ENCODE results near the gene RUBCNL. TPM values are rescaled to one million over a fixed set of nuclear protein-coding genes. Genes with fewer than 3 reads are reported as not detected.

The RUBCNL gene
- total and polyA plus RNA-seq, 2 of the 4 experiments (the other 2 are of a cell fraction), result 0.03 TPM; not detected in 1

- peaks cover 44% of the 10 kb centered on the region for H3K27me3 ChIP-seq (ENCODE audit: control insufficient read depth, insufficient read depth, low read length)
- no peak overlapping the region for H2BK5ac ChIP-seq (ENCODE audit: low read depth, low read length, poor library complexity, severe bottlenecking)
- no peaks in the 10 kb centered on the region for H3K79me1 ChIP-seq (ENCODE audit: low read depth in 1 of 2, low read length in 2 of 2)
- no peak overlapping the region for H2AK5ac ChIP-seq (ENCODE audit: low read depth, low read length)
- WGBS, 2 experiments (ENCODE audit: extremely low coverage in 2 of 2, insufficient read length in 1 of 2), result 0% methylated on average over 1 of the region's 37 CpGs; no CpG with 5 or more reads in 1 of the 2 experiments
- no peak overlapping the region for H3K4ac ChIP-seq (ENCODE audit: low read depth, low read length)
- H2AFZ ChIP-seq (replicated peaks; ENCODE audit: low read length, poor library complexity), result no peak overlapping the region
- H3K9me3 ChIP-seq (ENCODE audit: control insufficient read depth, insufficient read depth, low read length), result no peaks in the 10 kb centered on the region
- H3K18ac ChIP-seq (ENCODE audit: low read depth, low read length), result no peak overlapping the region
- no peaks in the 10 kb centered on the region for H3K4me1 ChIP-seq (ENCODE audit: control insufficient read depth, insufficient read depth, low read length)
- in situ Hi-C loops (cut with MboI; ENCODE audit: low sequenced_read_pairs) (no loop called here), dilution Hi-C loops (cut with HindIII; ENCODE audit: low sequenced_read_pairs, unreplicated experiment) (no loop called here), intact Hi-C loops (cut with micrococcal nuclease) (no loop called here)
- no peak overlapping the region for H2BK20ac ChIP-seq (ENCODE audit: low read depth, low read length)
- H3K4me3 ChIP-seq (ENCODE audit: insufficient read depth, low read depth, low read length), result no peak overlapping the region
- ATAC-seq (ENCODE audit: low read depth) (no peak), DNase-seq (no peak)
- ChIA-PET POLR2A (ENCODE audit: unreplicated experiment) (no interaction called here), CTCF (no interaction called here)
- H2BK15ac ChIP-seq (ENCODE audit: low read depth, low read length), result no peak overlapping the region
- no peak overlapping the region for H4K91ac ChIP-seq (ENCODE audit: insufficient read depth, low read depth, low read length)
- TF ChIP-seq FOS (IDR thresholded peaks at IDR 0.05; ENCODE audit: low read depth, low read length), result no peak
- TF ChIP-seq USF2 (IDR thresholded peaks at IDR 0.05; ENCODE audit: low read depth, low read length), result no peak
- no peak for TF ChIP-seq RAD21 (IDR thresholded peaks at IDR 0.05; ENCODE audit: low read length)
- TF ChIP-seq RFX5 (IDR thresholded peaks at IDR 0.05; ENCODE audit: low read depth, low read length), result no peak
- TF ChIP-seq CHD1 (IDR thresholded peaks at IDR 0.05; ENCODE audit: low read depth, low read length), result no peak
- no peak for TF ChIP-seq CEBPB (IDR thresholded peaks at IDR 0.05; ENCODE audit: low read depth, low read length)
- TF ChIP-seq MAZ (IDR thresholded peaks at IDR 0.05; ENCODE audit: borderline replicate concordance, low read depth, low read length), result no peak
- TF ChIP-seq MAFK (IDR thresholded peaks at IDR 0.05; ENCODE audit: low read depth, low read length), result no peak
- TF ChIP-seq SMC3 (IDR thresholded peaks at IDR 0.05; ENCODE audit: low read depth, low read length), result no peak
- TF ChIP-seq NFE2L2 (IDR thresholded peaks at IDR 0.05; ENCODE audit: low read depth, low read length), result no peak
- TF ChIP-seq RCOR1 (IDR thresholded peaks at IDR 0.05; ENCODE audit: insufficient replicate concordance, low read length), result no peak
- no peak for TF ChIP-seq POLR2A (IDR thresholded peaks at IDR 0.05; ENCODE audit: low read depth, low read length)
- TF ChIP-seq ELK1 (IDR thresholded peaks at IDR 0.05; ENCODE audit: borderline replicate concordance, low read depth, low read length), result no peak
- TF ChIP-seq MXI1 (IDR thresholded peaks at IDR 0.05; ENCODE audit: borderline replicate concordance, low read depth, low read length), result no peak
- no peak for TF ChIP-seq BHLHE40 (IDR thresholded peaks at IDR 0.05; ENCODE audit: low read depth, low read length)
- TF ChIP-seq CTCF (conservative IDR thresholded peaks at IDR 0.05; ENCODE audit: low read depth, low read length), result no peak
- H3K36me3 ChIP-seq (ENCODE audit: control insufficient read depth, insufficient read depth, low read length), result no peaks in the 10 kb centered on the region
- no peaks in the 10 kb centered on the region for H3K9me1 ChIP-seq (ENCODE audit: insufficient read depth, low read length)
- H2AK9ac ChIP-seq (replicated peaks; ENCODE audit: low read depth, low read length, poor library complexity), result no peak overlapping the region
- H2BK120ac ChIP-seq (ENCODE audit: low read depth, low read length), result no peak overlapping the region
- no peak overlapping the region for H4K8ac ChIP-seq (ENCODE audit: low read depth in 2 of 2, low read length in 2 of 2)
- no peak overlapping the region for H3K27ac ChIP-seq (ENCODE audit: insufficient read depth, low read length)
- no peak overlapping the region for H3K14ac ChIP-seq (replicated peaks; ENCODE audit: low read depth, low read length)
- no peak overlapping the region for H3K56ac ChIP-seq (ENCODE audit: extremely low read depth, insufficient read depth, low read length)
- H3K4me2 ChIP-seq (ENCODE audit: low read depth, low read length), result no peak overlapping the region; the same call in 1 of the 2 replicates
- H3K9ac ChIP-seq (ENCODE audit: low read depth, low read length), result no peak overlapping the region
- no TSS peak for BruUV-seq (replicated peaks)
- H4K5ac ChIP-seq (ENCODE audit: low read depth, low read length), result no peak overlapping the region
- H4K20me1 ChIP-seq (ENCODE audit: insufficient read depth, low read length), result no peaks in the 10 kb centered on the region
- no peak overlapping the region for H3K23ac ChIP-seq (ENCODE audit: low read depth, low read length)
Observed at GRCh38 chr13:46386392-46387063, 524 bp downstream of the RUBCNL start.

Data from IMR-90 (cell line).